GM23338 (cell line): ENCODE results near the gene MYOF. TPM values are rescaled to one million over a fixed set of nuclear protein-coding genes. Genes with fewer than 3 reads are reported as not detected.

Experiments used
- ATAC-seq: fragments of 200-7000 bp; cut with Tn5 transposase; 3 replicates; pipeline ENCODE4 v1.9.1; 2020
- DNase-seq: peaks from one replicate; pipeline ENCODE4 v3.0.0-alpha.2; 2015; ENCODE audit warnings: low spot score
- H2AFZ ChIP-seq: fragments of 200-600 bp; sonication (generic); 2 replicates; pipeline ENCODE4 v1.8.0; 2016; ENCODE audit warnings: antibody characterized with exemption, mild to moderate bottlenecking, moderate library complexity
- H3F3A ChIP-seq: fragments of 200-600 bp; sonication (generic); replicated peaks from 2 replicates; pipeline ENCODE4 v1.8.0; 2017; ENCODE audit warnings: antibody characterized with exemption, mixed run types, low read depth
- H3K27ac ChIP-seq: fragments of 200-600 bp; sonication (generic); 2 replicates; pipeline ENCODE4 v1.6.1; 2016; ENCODE audit warnings: low read depth
- H3K27me3 ChIP-seq: fragments of 200-600 bp; sonication (generic); 2 replicates; pipeline ENCODE4 v1.8.0; 2016; ENCODE audit warnings: mild to moderate bottlenecking, mixed run types, moderate library complexity; ENCODE audit not compliant: insufficient read depth
- H3K36me3 ChIP-seq: fragments of 200-600 bp; sonication (generic); 2 replicates; pipeline ENCODE4 v1.8.0; 2016; ENCODE audit warnings: mild to moderate bottlenecking; ENCODE audit not compliant: insufficient read depth
- H3K4me1 ChIP-seq: fragments of 200-600 bp; sonication (generic); 2 replicates; pipeline ENCODE4 v1.8.0; 2016; ENCODE audit warnings: mild to moderate bottlenecking, moderate library complexity; ENCODE audit not compliant: insufficient read depth
- H3K4me2 ChIP-seq: fragments of 200-600 bp; sonication (generic); 2 replicates; pipeline ENCODE4 v1.7.1; 2017; ENCODE audit warnings: mixed run types
- H3K4me3 ChIP-seq: fragments of 200-600 bp; sonication (generic); 2 replicates; pipeline ENCODE4 v1.6.1; 2016; ENCODE audit warnings: mixed run types
- H3K79me2 ChIP-seq: fragments of 200-600 bp; sonication (generic); replicated peaks from 2 replicates; pipeline ENCODE4 v1.8.0; 2017; ENCODE audit warnings: mild to moderate bottlenecking; ENCODE audit not compliant: insufficient read depth
- H3K9me2 ChIP-seq: fragments of 200-600 bp; sonication (generic); 2 replicates; pipeline ENCODE4 v1.8.0; 2017; ENCODE audit not compliant: insufficient read depth
- H4K20me1 ChIP-seq: fragments of 200-600 bp; sonication (generic); replicated peaks from 2 replicates; pipeline ENCODE4 v1.8.0; 2017; ENCODE audit warnings: mild to moderate bottlenecking; ENCODE audit not compliant: insufficient read depth
- H3K27ac Mint-ChIP-seq: 2 replicates; pipeline ENCODE4 v1.8.0; 2020; ENCODE audit warnings: inconsistent platforms, mild to moderate bottlenecking, moderate library complexity, mixed read lengths
- H3K27me3 Mint-ChIP-seq: 3 replicates; pipeline ENCODE4 v1.8.0; 2022; ENCODE audit warnings: low read depth, mild to moderate bottlenecking, moderate library complexity, mixed read lengths, inconsistent platforms; ENCODE audit not compliant: insufficient read depth, poor library complexity
- H3K36me3 Mint-ChIP-seq: 3 replicates; pipeline ENCODE4 v1.8.0; 2021; ENCODE audit warnings: low read depth, mild to moderate bottlenecking, inconsistent platforms, moderate library complexity, mixed read lengths
- H3K4me1 Mint-ChIP-seq: 3 replicates; pipeline ENCODE4 v1.8.0; 2020; ENCODE audit warnings: mild to moderate bottlenecking, inconsistent platforms, mixed read lengths
- H3K4me3 Mint-ChIP-seq: 3 replicates; pipeline ENCODE4 v1.8.0; 2021; ENCODE audit warnings: moderate library complexity, mild to moderate bottlenecking, inconsistent platforms, mixed read lengths
- H3K9me3 Mint-ChIP-seq: 3 replicates; pipeline ENCODE4 v1.8.0; 2020; ENCODE audit warnings: moderate library complexity, mild to moderate bottlenecking, inconsistent platforms, mixed read lengths
- CREB1 ChIP-seq: fragments of 250-450 bp; sonication (Bioruptor Pico); IDR thresholded peaks from 2 replicates; pipeline ENCODE4 v1.5.0; 2020; ENCODE audit warnings: low read depth, mild to moderate bottlenecking, moderate library complexity
- EZH2 ChIP-seq: fragments of 200-600 bp; sonication (generic); IDR thresholded peaks from one replicate; pipeline ENCODE4 v1.8.0; 2017; ENCODE audit warnings: antibody characterized with exemption, mild to moderate bottlenecking, low read depth; ENCODE audit not compliant: unreplicated experiment
- EZH2phosphoT487 ChIP-seq: fragments of 200-600 bp; sonication (generic); IDR thresholded peaks from one replicate; pipeline ENCODE4 v1.8.1; 2018; ENCODE audit warnings: antibody characterized with exemption; ENCODE audit not compliant: unreplicated experiment
- JUNB ChIP-seq: IDR thresholded peaks from one replicate; pipeline ENCODE4 v1.6.1; 2016; ENCODE audit warnings: antibody characterized with exemption; ENCODE audit not compliant: unreplicated experiment
- NANOG ChIP-seq: IDR thresholded peaks from 2 replicates; pipeline ENCODE4 v1.6.1; 2016; ENCODE audit warnings: antibody characterized with exemption, borderline replicate concordance
- POLR2AphosphoS5 ChIP-seq: IDR thresholded peaks from 2 replicates; pipeline ENCODE4 v1.6.1; 2016; ENCODE audit warnings: antibody characterized with exemption, low read depth
- STAT1 ChIP-seq: IDR thresholded peaks from one replicate; pipeline ENCODE4 v1.6.1; 2016; ENCODE audit warnings: antibody characterized with exemption; ENCODE audit not compliant: unreplicated experiment
- ZNF114 ChIP-seq: fragments of 250-450 bp; sonication (Bioruptor Pico); IDR thresholded peaks from 2 replicates; pipeline ENCODE4 v1.5.0; 2020; ENCODE audit warnings: mild to moderate bottlenecking, moderate library complexity
- ZNF331 ChIP-seq: fragments of 250-450 bp; sonication (Bioruptor Pico); IDR thresholded peaks from 2 replicates; pipeline ENCODE4 v1.5.0; 2020; ENCODE audit warnings: low read depth, mild to moderate bottlenecking, moderate library complexity
- polyA plus RNA-seq: library from polyadenylated mRNA; unstranded; fragments of >200 nt; fragmentation: Nextera tagmentation; extraction: Ambion mirVana; gene quantifications from 2 replicates; pipeline ENCODE4 v1.2.1, GENCODE V29; 2016
- total RNA-seq: library from RNA; depleted of rRNA; stranded (reverse); fragments of >200 nt; shearing (Covaris generic); gene quantifications from 2 replicates; pipeline ENCODE4 v1.2.3, GENCODE V29; 2014
- TF ChIP-seq, protein P1 (sequence below): IDR thresholded peaks from 2 replicates; pipeline ENCODE4 v1.6.1; 2016; ENCODE audit warnings: antibody characterized with exemption
- TF ChIP-seq, protein P2 (sequence below): IDR thresholded peaks from one replicate; pipeline ENCODE4 v1.6.1; 2018; ENCODE audit warnings: antibody characterized with exemption; ENCODE audit not compliant: unreplicated experiment
- TF ChIP-seq, protein P3 (sequence below), 2 experiments: fragments of 200-600 bp in 1 of 2; sonication (generic) in 1 of 2; conservative IDR thresholded peaks; 2 replicates each; pipeline versions ENCODE4 v1.5.1 to v1.6.1; 2016 to 2017; ENCODE audit warnings: antibody characterized with exemption in 2 of 2, low read depth in 2 of 2, mild to moderate bottlenecking in 2 of 2, moderate library complexity in 1 of 2

MYOF gene
- total and polyA plus RNA-seq, 2 experiments from 2014 or later, result 0.82 to 1.4 TPM

DNA sequence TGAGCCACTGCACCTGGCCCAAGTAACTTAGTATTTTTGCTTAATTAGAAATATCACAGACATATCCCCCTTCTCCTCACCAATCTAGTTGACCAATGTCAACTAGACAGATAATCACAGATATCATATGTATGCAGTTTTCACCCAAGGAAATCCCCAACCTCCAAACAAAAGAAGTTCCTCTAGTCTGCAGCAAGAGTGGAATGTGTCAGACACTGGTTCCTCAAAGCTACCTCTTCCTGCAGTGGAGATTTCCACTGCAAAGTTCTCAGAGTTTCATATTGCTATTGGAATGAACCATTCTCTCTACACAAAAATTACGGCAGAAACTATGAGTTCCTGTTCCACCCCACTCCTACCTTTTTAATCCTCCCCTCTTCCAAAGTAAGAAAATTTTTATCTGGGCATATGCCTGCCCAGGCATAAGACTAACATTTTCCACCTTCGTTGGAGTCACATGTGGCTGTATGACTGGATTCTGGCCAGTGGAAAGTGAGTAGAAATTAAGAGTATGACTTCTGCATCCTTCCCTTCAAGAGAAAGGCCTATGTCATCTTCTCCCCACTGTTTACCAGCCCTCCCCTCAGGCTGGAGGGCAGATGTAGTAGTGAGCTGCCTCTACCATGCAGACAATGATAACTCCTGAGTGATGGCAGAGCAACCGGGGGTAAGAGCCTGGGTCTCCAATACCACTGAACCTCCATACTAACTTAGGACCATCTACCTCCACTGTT lies 103.0 kb downstream of the MYOF start:
- DNase-seq, result no peak
- Histone ChIP-seq H3K79me2 (no peaks in the 10 kb centered on the region), H2AFZ (no peak overlapping the region), H4K20me1 (no peaks in the 10 kb centered on the region), H3K4me2 (no peak overlapping the region), H3F3A (no peaks in the 10 kb centered on the region), H3K36me3 (no peaks in the 10 kb centered on the region), H3K4me3 (no peak overlapping the region), H3K27ac (no peak overlapping the region), H3K4me1 (no peaks in the 10 kb centered on the region), H3K9me2 (no peaks in the 10 kb centered on the region), H3K27me3 (no peaks in the 10 kb centered on the region)
- H3K27ac Mint-ChIP-seq, result no peak overlapping the region
- peaks cover 4% of the 10 kb centered on the region for H3K27me3 Mint-ChIP-seq
- H3K36me3 Mint-ChIP-seq, result no peaks in the 10 kb centered on the region
- peaks cover 8% of the 10 kb centered on the region for H3K4me1 Mint-ChIP-seq
- TF ChIP-seq EZH2 (no peak), ZNF331 (CRISPR knock-in tag) (no peak), ZNF114 (CRISPR knock-in tag) (no peak), JUNB (no peak), NANOG (no peak), CREB1 (CRISPR knock-in tag) (no peak)
- TF ChIP-seq, protein P1, sequence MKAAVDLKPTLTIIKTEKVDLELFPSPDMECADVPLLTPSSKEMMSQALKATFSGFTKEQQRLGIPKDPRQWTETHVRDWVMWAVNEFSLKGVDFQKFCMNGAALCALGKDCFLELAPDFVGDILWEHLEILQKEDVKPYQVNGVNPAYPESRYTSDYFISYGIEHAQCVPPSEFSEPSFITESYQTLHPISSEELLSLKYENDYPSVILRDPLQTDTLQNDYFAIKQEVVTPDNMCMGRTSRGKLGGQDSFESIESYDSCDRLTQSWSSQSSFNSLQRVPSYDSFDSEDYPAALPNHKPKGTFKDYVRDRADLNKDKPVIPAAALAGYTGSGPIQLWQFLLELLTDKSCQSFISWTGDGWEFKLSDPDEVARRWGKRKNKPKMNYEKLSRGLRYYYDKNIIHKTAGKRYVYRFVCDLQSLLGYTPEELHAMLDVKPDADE, result no peak
- H3K4me3 Mint-ChIP-seq, result no peak overlapping the region
- no peaks in the 10 kb centered on the region for H3K9me3 Mint-ChIP-seq
- ATAC-seq, result no peak

DNA sequence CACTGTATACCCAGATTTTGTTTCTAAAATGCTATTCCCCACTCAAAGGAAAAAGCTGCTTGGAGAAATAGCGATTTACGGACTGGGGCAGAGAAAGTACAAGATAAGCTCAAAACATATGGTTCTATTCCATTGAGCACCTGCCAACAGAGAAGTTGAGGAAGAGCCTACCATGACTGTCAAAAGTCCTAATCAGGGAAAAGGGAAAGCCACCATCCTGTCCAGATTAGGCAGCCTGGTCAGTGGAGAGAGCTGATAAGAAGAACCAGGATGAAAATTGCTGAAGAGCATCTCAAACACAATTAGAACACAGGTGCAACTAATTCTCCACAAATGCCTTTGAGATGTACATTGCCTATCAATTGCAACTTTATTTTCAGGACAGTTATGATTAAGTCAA lies 104.1 kb downstream of the MYOF start:
- ATAC-seq (no peak), DNase-seq (no peak)
- H3K4me1 Mint-ChIP-seq, result peaks cover 3% of the 10 kb centered on the region; the same call in 1 of the 3 replicates
- H3K79me2 ChIP-seq, result no peaks in the 10 kb centered on the region
- no peaks in the 10 kb centered on the region for H3F3A ChIP-seq
- no peaks in the 10 kb centered on the region for H3K4me1 ChIP-seq
- H3K9me3 Mint-ChIP-seq, result no peaks in the 10 kb centered on the region
- H3K4me2 ChIP-seq, result no peak overlapping the region
- no peak overlapping the region for H2AFZ ChIP-seq
- no peaks in the 10 kb centered on the region for H3K9me2 ChIP-seq
- no peak overlapping the region for H3K4me3 ChIP-seq
- H3K36me3 Mint-ChIP-seq, result no peaks in the 10 kb centered on the region
- H3K36me3 ChIP-seq, result no peaks in the 10 kb centered on the region
- H3K27ac ChIP-seq, result no peak overlapping the region
- H3K27ac Mint-ChIP-seq, result no peak overlapping the region
- no peaks in the 10 kb centered on the region for H4K20me1 ChIP-seq
- H3K4me3 Mint-ChIP-seq, result no peak overlapping the region
- H3K27me3 ChIP-seq, result no peaks in the 10 kb centered on the region
- H3K27me3 Mint-ChIP-seq, result peaks cover 4% of the 10 kb centered on the region
- no peak for TF ChIP-seq ZNF331 (CRISPR knock-in tag)
- TF ChIP-seq, protein P2, sequence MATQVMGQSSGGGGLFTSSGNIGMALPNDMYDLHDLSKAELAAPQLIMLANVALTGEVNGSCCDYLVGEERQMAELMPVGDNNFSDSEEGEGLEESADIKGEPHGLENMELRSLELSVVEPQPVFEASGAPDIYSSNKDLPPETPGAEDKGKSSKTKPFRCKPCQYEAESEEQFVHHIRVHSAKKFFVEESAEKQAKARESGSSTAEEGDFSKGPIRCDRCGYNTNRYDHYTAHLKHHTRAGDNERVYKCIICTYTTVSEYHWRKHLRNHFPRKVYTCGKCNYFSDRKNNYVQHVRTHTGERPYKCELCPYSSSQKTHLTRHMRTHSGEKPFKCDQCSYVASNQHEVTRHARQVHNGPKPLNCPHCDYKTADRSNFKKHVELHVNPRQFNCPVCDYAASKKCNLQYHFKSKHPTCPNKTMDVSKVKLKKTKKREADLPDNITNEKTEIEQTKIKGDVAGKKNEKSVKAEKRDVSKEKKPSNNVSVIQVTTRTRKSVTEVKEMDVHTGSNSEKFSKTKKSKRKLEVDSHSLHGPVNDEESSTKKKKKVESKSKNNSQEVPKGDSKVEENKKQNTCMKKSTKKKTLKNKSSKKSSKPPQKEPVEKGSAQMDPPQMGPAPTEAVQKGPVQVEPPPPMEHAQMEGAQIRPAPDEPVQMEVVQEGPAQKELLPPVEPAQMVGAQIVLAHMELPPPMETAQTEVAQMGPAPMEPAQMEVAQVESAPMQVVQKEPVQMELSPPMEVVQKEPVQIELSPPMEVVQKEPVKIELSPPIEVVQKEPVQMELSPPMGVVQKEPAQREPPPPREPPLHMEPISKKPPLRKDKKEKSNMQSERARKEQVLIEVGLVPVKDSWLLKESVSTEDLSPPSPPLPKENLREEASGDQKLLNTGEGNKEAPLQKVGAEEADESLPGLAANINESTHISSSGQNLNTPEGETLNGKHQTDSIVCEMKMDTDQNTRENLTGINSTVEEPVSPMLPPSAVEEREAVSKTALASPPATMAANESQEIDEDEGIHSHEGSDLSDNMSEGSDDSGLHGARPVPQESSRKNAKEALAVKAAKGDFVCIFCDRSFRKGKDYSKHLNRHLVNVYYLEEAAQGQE, result no peak
- no peak for TF ChIP-seq ZNF114 (CRISPR knock-in tag)
- TF ChIP-seq, protein P3, sequence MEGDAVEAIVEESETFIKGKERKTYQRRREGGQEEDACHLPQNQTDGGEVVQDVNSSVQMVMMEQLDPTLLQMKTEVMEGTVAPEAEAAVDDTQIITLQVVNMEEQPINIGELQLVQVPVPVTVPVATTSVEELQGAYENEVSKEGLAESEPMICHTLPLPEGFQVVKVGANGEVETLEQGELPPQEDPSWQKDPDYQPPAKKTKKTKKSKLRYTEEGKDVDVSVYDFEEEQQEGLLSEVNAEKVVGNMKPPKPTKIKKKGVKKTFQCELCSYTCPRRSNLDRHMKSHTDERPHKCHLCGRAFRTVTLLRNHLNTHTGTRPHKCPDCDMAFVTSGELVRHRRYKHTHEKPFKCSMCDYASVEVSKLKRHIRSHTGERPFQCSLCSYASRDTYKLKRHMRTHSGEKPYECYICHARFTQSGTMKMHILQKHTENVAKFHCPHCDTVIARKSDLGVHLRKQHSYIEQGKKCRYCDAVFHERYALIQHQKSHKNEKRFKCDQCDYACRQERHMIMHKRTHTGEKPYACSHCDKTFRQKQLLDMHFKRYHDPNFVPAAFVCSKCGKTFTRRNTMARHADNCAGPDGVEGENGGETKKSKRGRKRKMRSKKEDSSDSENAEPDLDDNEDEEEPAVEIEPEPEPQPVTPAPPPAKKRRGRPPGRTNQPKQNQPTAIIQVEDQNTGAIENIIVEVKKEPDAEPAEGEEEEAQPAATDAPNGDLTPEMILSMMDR (conservative IDR thresholded peaks at IDR 0.05; ENCODE audit: low read depth in 2 of 2), result no peak
- TF ChIP-seq POLR2AphosphoS5, result no peak
- no peak for TF ChIP-seq JUNB
- TF ChIP-seq EZH2phosphoT487, result no peak
- TF ChIP-seq EZH2, result no peak
- TF ChIP-seq CREB1 (CRISPR knock-in tag), result no peak
- TF ChIP-seq STAT1, result no peak
- TF ChIP-seq, protein P1, result no peak
